Endodermal cell (in vitro differentiated cells): ENCODE results near the gene AGK. TPM values are rescaled to one million over a fixed set of nuclear protein-coding genes. Genes with fewer than 3 reads are reported as not detected.

Experiments used
- DNase-seq: peaks from one replicate; pipeline ENCODE4 v3.0.0-alpha.2; 2017
- H3K27ac ChIP-seq: 2 replicates; pipeline ENCODE4 v1.5.1; 2013; ENCODE audit warnings: mild to moderate bottlenecking, low read depth, low read length, moderate library complexity
- H3K27me3 ChIP-seq: 2 replicates; pipeline ENCODE4 v1.6.1; 2013; ENCODE audit warnings: mild to moderate bottlenecking, low read length, moderate library complexity; ENCODE audit not compliant: insufficient read depth, control insufficient read depth, poor library complexity, severe bottlenecking
- H3K36me3 ChIP-seq: 2 replicates; pipeline ENCODE4 v1.7.0; 2013; ENCODE audit warnings: mild to moderate bottlenecking, low read length, moderate library complexity; ENCODE audit not compliant: control insufficient read depth, insufficient read depth
- H3K4me1 ChIP-seq: one replicate; pipeline ENCODE4 v1.7.0; 2013; ENCODE audit warnings: low read length; ENCODE audit not compliant: control insufficient read depth, insufficient read depth
- H3K4me3 ChIP-seq: 2 replicates; pipeline ENCODE4 v1.5.1; 2013; ENCODE audit warnings: mild to moderate bottlenecking, low read length, moderate library complexity
- H3K9ac ChIP-seq: 2 replicates; pipeline ENCODE4 v1.6.1; 2013; ENCODE audit warnings: mild to moderate bottlenecking, low read length, moderate library complexity; ENCODE audit not compliant: poor library complexity, severe bottlenecking; ENCODE audit errors: extremely low read depth
- H3K9me3 ChIP-seq: 2 replicates; pipeline ENCODE4 v1.6.1; 2013; ENCODE audit warnings: mild to moderate bottlenecking, low read length, moderate library complexity; ENCODE audit not compliant: control insufficient read depth
- H3K27ac Mint-ChIP-seq: 2 replicates; pipeline ENCODE4 v1.8.0; 2020; ENCODE audit warnings: mixed read lengths
- H3K27me3 Mint-ChIP-seq: 2 replicates; pipeline ENCODE4 v1.8.0; 2021; ENCODE audit warnings: mild to moderate bottlenecking, mixed read lengths; ENCODE audit not compliant: insufficient read depth
- H3K36me3 Mint-ChIP-seq: 2 replicates; pipeline ENCODE4 v1.8.0; 2020; ENCODE audit warnings: low read depth, mixed read lengths
- H3K4me1 Mint-ChIP-seq: 2 replicates; pipeline ENCODE4 v1.8.0; 2020; ENCODE audit warnings: mixed read lengths
- H3K4me3 Mint-ChIP-seq: 2 replicates; pipeline ENCODE4 v1.8.0; 2020; ENCODE audit warnings: mild to moderate bottlenecking, moderate library complexity, mixed read lengths
- H3K9me3 Mint-ChIP-seq: 2 replicates; pipeline ENCODE4 v1.8.0; 2020; ENCODE audit warnings: mild to moderate bottlenecking, mixed read lengths
- WGBS, 2 experiments: methylation state at CpG; one replicate each; pipeline versions ENCODE4 v1.1.5 to v1.1.7; 2013; ENCODE audit warnings: missing lambda C conversion rate in 2 of 2, mixed read lengths in 1 of 2; ENCODE audit not compliant: insufficient coverage in 1 of 2, insufficient read length in 1 of 2; 5-methylcytosine and 5-hydroxymethylcytosine counted together
- total RNA-seq, 2 donors: library from RNA; stranded (reverse); fragmentation: NEBNext Ultra II Directional in 1 of 2; extraction: Animal tissue kit (Norgen Biotek cat#: 25700) in 1 of 2; gene quantifications; 2 replicates in 1 of 2; 3 replicates in 1 of 2; pipeline ENCODE4 v1.2.1, GENCODE V29; 2021
- TF ChIP-seq, protein P1 (sequence below): fragments of 200-600 bp; sonication (generic); conservative IDR thresholded peaks from 2 replicates; pipeline ENCODE4 v1.5.0; 2021; ENCODE audit warnings: antibody characterized with exemption, mild to moderate bottlenecking

The AGK gene
- total RNA-seq, 2 donors from 2014 or later: 30.2 to 41.7 TPM

- no peak for DNase-seq
- H3K9me3 Mint-ChIP-seq: no peaks in the 10 kb centered on the region
- WGBS, 2 experiments: 90 to 96% methylated on average over 4 to 7 of the region's 7 CpGs
- H3K27ac Mint-ChIP-seq: no peak overlapping the region
- Histone ChIP-seq H3K9me3 (peaks cover 8% of the 10 kb centered on the region), H3K4me3 (no peak overlapping the region), H3K4me1 (no peaks in the 10 kb centered on the region), H3K9ac (no peak overlapping the region), H3K27me3 (no peaks in the 10 kb centered on the region), H3K27ac (no peak overlapping the region), H3K36me3 (peaks cover 13% of the 10 kb centered on the region)
- H3K27me3 Mint-ChIP-seq: no peaks in the 10 kb centered on the region
- H3K4me1 Mint-ChIP-seq: peaks cover 6% of the 10 kb centered on the region
- peaks cover 29% of the 10 kb centered on the region for H3K36me3 Mint-ChIP-seq
- TF ChIP-seq, protein P1, sequence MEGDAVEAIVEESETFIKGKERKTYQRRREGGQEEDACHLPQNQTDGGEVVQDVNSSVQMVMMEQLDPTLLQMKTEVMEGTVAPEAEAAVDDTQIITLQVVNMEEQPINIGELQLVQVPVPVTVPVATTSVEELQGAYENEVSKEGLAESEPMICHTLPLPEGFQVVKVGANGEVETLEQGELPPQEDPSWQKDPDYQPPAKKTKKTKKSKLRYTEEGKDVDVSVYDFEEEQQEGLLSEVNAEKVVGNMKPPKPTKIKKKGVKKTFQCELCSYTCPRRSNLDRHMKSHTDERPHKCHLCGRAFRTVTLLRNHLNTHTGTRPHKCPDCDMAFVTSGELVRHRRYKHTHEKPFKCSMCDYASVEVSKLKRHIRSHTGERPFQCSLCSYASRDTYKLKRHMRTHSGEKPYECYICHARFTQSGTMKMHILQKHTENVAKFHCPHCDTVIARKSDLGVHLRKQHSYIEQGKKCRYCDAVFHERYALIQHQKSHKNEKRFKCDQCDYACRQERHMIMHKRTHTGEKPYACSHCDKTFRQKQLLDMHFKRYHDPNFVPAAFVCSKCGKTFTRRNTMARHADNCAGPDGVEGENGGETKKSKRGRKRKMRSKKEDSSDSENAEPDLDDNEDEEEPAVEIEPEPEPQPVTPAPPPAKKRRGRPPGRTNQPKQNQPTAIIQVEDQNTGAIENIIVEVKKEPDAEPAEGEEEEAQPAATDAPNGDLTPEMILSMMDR: no peak
- no peak overlapping the region for H3K4me3 Mint-ChIP-seq
Observed at GRCh38 chr7:141671705-141672496, 120.7 kb downstream of the AGK start.

DNA sequence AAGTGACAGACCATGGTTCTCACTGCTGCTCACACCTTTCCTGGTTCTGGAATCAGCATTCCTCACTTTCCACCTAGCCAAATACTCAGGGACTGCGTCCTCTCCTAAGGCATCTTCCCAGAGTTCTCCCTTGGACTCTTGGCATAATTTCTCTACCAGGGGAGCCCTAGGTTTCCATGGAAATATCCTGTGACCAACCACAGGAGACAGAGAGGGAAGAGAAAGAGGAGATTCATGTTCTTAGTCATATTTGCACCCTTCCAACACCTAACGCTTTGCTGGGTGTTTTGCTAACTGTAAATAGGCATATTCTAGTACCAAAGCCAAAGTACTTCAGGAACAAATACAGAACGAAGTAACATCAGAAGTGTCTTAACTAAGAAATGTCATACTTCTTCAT is 122.1 kb downstream of the AGK start:
- no peak for DNase-seq
- H3K27ac ChIP-seq: peak overlapping the region; percentile 97
- no peaks in the 10 kb centered on the region for H3K9me3 Mint-ChIP-seq
- no peaks in the 10 kb centered on the region for H3K27me3 ChIP-seq
- no peaks in the 10 kb centered on the region for H3K27me3 Mint-ChIP-seq
- TF ChIP-seq, protein P1: no peak
- peaks cover 8% of the 10 kb centered on the region for H3K9me3 ChIP-seq
- no peak overlapping the region for H3K4me3 Mint-ChIP-seq
- no peaks in the 10 kb centered on the region for H3K4me1 ChIP-seq
- H3K36me3 Mint-ChIP-seq: peaks cover 25% of the 10 kb centered on the region
- WGBS, 2 experiments: 86 to 91% methylated on average over 1 to 3 of the region's 3 CpGs
- no peak overlapping the region for H3K27ac Mint-ChIP-seq
- H3K36me3 ChIP-seq: peaks cover 13% of the 10 kb centered on the region
- peaks cover 6% of the 10 kb centered on the region for H3K4me1 Mint-ChIP-seq
- no peak overlapping the region for H3K9ac ChIP-seq
- H3K4me3 ChIP-seq: no peak overlapping the region

DNA sequence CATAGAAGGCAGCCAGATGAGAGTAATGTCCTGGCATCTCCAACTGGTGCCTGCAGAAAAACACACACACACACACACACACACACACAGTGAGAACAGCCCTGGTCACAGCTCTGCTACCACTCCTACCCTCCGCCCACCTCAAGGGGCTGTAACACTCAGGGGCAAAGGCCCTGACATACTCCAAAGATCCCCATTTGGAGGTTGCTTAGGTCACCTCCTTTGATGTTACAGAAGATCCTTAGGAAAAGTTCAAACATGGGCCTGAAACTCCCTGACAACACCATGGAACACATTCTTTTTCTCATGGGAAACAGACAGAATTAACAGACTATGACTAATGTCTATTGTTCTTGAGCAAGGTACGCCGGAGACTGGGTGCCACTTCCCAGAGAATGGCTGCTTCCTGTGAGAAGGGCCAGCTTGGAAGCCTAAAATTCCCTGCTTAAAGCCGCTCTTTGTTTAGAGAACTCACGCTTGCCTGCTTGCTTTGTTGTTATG is 123.0 kb downstream of the AGK start:
- 60 to 93% methylated on average over 3 to 5 of the region's 5 CpGs for WGBS, 2 experiments
- DNase-seq: peak; percentile 71
- peak overlapping the region; percentile 97 for H3K27ac ChIP-seq
- H3K36me3 ChIP-seq: peaks cover 13% of the 10 kb centered on the region
- Mint-ChIP-seq H3K36me3 (peaks cover 22% of the 10 kb centered on the region), H3K4me3 (no peak overlapping the region), H3K4me1 (peaks cover 6% of the 10 kb centered on the region), H3K27me3 (no peaks in the 10 kb centered on the region), H3K9me3 (no peaks in the 10 kb centered on the region), H3K27ac (peak overlapping the region; percentile 89)
- no peak overlapping the region for H3K4me3 ChIP-seq
- peaks cover 8% of the 10 kb centered on the region for H3K9me3 ChIP-seq
- TF ChIP-seq, protein P1: no peak
- H3K4me1 ChIP-seq: no peaks in the 10 kb centered on the region
- no peaks in the 10 kb centered on the region for H3K27me3 ChIP-seq
- peak overlapping the region; percentile 15 for H3K9ac ChIP-seq
